Bronchial epithelial cell (primary cell): ENCODE data around the gene CA5B. TPM values are rescaled to one million over a fixed set of nuclear protein-coding genes. Genes with fewer than 3 reads are reported as not detected.

Experiments
- DNase-seq: peaks from one replicate; pipeline ENCODE4 v3.0.0-alpha.2; 2010; ENCODE audit warnings: low read depth
- FAIRE-seq: peaks from 2 replicates; lab custom pipeline; 2011; peaks lifted over from hg19 to GRCh38; lab: Jason Lieb, UNC
- H3K27me3 ChIP-seq: 2 replicates; pipeline ENCODE4 v1.5.1; 2011; ENCODE audit warnings: low read length; ENCODE audit not compliant: control insufficient read depth, insufficient read depth
- H3K36me3 ChIP-seq: 2 replicates; pipeline ENCODE4 v1.5.1; 2011; ENCODE audit warnings: low read length; ENCODE audit not compliant: control insufficient read depth, insufficient read depth
- H3K4me3 ChIP-seq: 2 replicates; pipeline ENCODE4 v1.5.1; 2011; ENCODE audit warnings: mild to moderate bottlenecking, low read depth, low read length, control low read depth
- total RNA-seq: library from RNA; depleted of rRNA; stranded (reverse); fragments of >200 nt; gene quantifications from 2 replicates; pipeline ENCODE4 v1.2.1, GENCODE V29; 2014
- TF ChIP-seq, protein P1 (sequence below): IDR thresholded peaks from 2 replicates; pipeline ENCODE4 v1.5.1; 2011; ENCODE audit warnings: mild to moderate bottlenecking, moderate library complexity, low read length, control low read depth, inconsistent platforms; ENCODE audit not compliant: insufficient read depth, severe bottlenecking

Gene CA5B
- total RNA-seq, 1 donor from 2014 or later, result 6.1 TPM

DNA sequence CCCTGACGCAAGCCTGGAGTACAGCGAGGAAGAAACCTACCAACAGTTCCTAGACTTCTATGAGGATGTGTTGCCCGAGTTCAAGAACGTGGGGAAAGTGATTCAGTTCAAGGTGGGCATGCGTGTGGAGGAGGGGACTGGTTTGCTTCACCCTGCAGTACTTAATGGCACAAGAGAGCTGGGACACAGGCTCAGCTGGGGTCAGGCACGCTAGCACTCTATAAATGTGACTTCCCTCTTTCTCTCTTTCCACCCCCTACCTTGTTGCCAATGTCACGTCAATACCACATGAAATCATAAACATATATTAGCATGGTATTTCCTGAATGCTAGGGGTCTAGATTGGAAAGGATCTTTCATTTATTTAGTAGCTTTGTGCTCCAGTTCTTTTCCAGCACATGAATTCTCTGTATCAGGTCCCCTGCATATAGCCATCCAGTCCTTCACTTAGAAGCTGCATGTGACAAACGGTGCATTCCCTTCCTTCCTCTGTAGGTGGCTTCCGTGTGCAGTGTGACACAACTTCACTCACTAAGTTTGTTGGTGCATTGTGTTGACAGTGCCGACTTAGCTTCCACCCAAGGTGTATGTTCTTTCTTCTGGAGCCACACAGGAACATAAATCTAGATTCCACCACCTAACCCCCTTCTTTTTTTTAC lies 77.8 kb downstream of the CA5B start:
- peak; percentile 82 for FAIRE-seq
- Histone ChIP-seq H3K4me3 (no peak overlapping the region), H3K27me3 (no peaks in the 10 kb centered on the region), H3K36me3 (peaks cover 5% of the 10 kb centered on the region)
- TF ChIP-seq, protein P1, sequence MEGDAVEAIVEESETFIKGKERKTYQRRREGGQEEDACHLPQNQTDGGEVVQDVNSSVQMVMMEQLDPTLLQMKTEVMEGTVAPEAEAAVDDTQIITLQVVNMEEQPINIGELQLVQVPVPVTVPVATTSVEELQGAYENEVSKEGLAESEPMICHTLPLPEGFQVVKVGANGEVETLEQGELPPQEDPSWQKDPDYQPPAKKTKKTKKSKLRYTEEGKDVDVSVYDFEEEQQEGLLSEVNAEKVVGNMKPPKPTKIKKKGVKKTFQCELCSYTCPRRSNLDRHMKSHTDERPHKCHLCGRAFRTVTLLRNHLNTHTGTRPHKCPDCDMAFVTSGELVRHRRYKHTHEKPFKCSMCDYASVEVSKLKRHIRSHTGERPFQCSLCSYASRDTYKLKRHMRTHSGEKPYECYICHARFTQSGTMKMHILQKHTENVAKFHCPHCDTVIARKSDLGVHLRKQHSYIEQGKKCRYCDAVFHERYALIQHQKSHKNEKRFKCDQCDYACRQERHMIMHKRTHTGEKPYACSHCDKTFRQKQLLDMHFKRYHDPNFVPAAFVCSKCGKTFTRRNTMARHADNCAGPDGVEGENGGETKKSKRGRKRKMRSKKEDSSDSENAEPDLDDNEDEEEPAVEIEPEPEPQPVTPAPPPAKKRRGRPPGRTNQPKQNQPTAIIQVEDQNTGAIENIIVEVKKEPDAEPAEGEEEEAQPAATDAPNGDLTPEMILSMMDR, result peak; percentile 34
- DNase-seq, result peak; percentile 3

DNA sequence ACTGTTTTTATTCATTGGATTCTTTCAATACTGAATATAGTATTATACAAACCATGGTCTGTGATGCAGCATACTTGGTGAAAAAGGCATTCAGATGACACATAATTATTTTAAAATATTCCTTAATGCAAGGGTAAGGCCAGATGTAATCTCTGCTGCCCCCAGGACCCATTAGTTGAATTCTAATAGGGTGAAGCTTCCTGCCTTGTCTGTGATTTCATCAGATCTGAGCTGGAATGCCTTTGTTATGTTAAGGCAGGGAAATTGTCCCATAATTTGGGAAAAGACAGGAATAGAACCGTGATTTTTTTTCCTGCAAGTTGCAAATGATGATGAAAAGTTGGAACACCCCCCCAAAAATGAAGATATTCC lies 78.4 kb downstream of the CA5B start:
- TF ChIP-seq, protein P1, result no peak
- H3K36me3 ChIP-seq, result peaks cover 5% of the 10 kb centered on the region

DNA sequence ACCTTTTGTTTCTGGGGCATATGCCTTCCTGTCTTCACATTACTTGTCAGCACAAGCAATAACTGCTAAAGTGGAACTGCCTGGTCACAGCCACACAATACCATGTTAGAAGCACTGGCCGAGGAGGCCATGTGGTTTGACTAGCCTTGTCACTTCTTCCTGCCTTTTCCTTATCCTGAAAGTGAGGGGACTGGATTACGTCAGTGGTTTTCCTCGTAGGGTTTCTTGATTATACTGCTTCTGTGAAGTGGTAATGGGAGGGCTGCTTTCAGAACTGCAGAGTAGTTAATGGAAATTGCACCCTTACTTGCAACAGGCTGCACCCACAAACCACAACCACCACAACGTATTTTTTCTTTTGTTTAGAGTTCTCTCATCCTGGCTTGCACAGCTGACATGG lies 78.8 kb downstream of the CA5B start:
- peaks cover 5% of the 10 kb centered on the region for H3K36me3 ChIP-seq
- DNase-seq (no peak), FAIRE-seq (no peak)

More for the DNA sequence above, 78.4 kb downstream of the CA5B start:
- H3K4me3 ChIP-seq, result no peak overlapping the region
- no peak for DNase-seq
- FAIRE-seq, result no peak
- H3K27me3 ChIP-seq, result no peaks in the 10 kb centered on the region

DNA sequence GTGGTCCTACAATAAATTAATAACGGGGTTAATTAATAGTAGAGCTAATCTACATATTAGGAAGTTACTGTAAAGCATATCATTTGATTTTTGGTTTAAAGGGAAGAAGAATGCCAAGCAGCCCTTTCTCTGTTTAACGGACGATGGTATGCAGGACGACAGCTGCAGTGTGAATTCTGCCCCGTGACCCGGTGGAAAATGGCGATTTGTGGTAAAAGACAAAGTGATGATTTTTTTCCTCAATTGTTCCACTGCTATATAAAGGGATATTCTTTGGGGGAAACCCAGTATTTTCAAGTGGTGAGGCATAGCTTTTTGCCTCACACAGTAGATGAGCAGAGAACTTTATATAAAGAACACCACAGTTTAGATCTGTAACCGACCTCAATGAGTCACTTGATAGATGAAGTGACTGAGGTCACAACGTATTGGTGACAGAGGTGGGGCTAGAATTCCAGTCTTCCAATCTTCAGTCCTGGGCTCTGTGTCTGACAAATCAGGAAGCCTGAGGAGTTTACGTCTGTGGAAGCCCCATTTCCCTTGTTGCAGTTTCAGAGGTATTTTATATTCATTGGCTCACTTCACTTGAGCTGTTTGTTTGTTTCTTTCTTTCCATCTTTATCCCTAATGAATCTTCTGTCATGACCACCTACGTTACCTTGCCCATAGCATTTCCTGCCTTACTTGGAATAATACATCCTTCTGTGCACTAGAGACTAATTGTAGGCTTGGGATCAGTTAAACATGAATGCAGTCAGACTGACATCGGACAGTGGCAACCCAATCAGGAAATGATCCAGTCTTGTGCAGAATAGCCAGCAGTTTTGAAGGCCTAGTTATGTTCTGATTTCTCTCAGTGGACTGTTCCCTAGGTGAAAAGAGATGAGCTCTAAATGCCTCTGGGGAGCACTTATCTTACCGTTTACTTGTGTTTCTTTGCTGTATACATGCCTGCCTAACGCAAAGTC lies 82.3 kb downstream of the CA5B start:
- FAIRE-seq (peak; percentile 80), DNase-seq (no peak)
- H3K36me3 ChIP-seq, result peaks cover 5% of the 10 kb centered on the region
- H3K27me3 ChIP-seq, result no peaks in the 10 kb centered on the region
- TF ChIP-seq, protein P1, result no peak
- no peak overlapping the region for H3K4me3 ChIP-seq

More for the DNA sequence above, 78.8 kb downstream of the CA5B start:
- Histone ChIP-seq H3K27me3 (no peaks in the 10 kb centered on the region), H3K4me3 (no peak overlapping the region)
- TF ChIP-seq, protein P1, result no peak

DNA sequence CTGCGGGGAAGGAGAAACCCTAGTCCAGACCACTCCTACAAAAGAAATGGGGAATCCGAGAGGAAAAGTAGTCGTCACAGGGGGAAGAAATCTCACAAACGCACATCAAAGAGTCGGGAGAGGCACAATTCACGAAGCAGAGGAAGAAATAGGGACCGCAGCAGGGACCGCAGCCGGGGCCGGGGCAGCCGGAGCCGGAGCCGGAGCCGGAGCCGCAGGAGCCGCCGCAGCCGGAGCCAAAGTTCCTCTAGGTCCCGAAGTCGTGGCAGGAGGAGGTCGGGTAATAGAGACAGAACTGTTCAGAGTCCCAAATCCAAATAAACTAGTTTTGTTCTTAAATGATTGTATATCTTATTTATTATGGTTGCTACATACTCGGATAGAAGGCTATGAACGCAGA lies 84.9 kb downstream of the CA5B start:
- DNase-seq, result no peak
- FAIRE-seq, result no peak
- Histone ChIP-seq H3K4me3 (no peak overlapping the region), H3K27me3 (no peaks in the 10 kb centered on the region), H3K36me3 (no peaks in the 10 kb centered on the region)
- TF ChIP-seq, protein P1, result no peak
